NCI-H1694 (cell line): ENCODE measurements around the gene GIPC1.
"Not testable (repeated sequence)": the region's sequence is repeated elsewhere in the genome, so short reads cannot be mapped to it uniquely, and the experiment has no call there.

ENCODE experiments used
- DNase-seq: peaks from one replicate; lab custom pipeline; 2025; lab: John Stamatoyannopoulos, UW

Gene GIPC1

DNA sequence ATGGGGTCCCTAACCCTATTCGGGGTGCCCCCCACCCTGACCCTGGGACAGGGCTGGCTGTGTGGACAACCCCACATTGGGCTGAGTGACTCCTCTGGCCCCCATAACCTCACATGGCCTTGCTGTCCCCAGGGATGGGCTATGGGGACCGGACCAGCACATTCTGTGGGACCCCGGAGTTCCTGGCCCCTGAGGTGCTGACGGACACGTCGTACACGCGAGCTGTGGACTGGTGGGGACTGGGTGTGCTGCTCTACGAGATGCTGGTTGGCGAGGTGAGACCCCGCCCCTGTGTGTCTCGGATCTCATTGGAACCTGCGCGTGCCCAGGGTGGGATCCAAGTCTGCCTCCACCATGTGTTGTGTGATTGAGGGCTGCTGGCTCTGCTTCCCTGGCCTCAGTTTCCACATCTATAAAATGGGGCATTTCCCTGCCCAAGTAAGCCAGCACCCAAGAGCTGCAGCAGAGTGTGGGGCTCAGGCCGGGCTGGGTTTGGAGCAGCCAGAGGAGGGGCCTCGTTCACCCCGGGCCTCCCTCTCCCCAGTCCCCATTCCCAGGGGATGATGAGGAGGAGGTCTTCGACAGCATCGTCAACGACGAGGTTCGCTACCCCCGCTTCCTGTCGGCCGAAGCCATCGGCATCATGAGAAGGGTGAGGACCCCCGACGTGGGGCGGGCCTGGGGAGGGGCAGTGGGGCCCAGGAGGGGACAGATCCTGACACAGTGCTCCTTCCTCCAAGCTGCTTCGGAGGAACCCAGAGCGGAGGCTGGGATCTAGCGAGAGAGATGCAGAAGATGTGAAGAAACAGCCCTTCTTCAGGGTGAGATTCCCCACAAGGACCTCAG lies 25.7 kb downstream of the GIPC1 start:
- DNase-seq: no peak

DNA sequence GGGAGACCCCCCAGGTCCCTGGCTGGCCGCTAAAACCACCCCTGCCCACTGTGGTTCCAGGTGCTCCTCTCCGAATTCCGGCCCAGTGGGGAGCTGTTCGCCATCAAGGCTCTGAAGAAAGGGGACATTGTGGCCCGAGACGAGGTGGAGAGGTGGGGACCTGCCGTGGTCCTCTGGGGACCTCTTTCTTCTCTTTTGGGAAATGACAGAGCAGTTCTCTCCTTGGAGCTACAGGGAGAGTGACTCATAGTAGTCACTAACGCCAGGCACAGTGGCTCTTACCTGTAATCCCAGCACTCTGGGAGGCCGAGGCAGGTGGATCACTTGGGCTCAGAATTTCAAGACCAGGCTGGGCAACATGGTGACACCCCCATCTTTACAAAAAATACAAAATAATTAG lies 28.1 kb downstream of the GIPC1 start:
- DNase-seq: no peak

DNA sequence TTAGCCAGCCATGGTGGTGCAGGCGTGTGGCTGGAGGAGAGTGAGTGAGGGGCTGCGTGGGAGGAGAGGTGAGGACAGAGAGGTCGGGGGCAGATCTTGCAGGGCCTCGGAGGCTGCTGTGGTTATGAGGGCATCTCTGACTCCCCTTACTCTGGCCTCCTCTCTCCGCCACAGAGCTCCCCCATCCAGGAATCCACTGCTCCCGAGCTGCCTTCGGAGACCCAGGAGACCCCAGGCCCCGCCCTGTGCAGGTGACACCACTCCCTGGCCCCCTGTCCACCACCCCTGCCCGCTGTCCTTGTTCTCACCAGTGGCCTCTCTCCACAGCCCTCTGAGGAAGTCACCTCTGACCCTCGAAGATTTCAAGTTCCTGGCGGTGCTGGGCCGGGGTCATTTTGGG lies 28.5 kb downstream of the GIPC1 start:
- no peak for DNase-seq

DNA sequence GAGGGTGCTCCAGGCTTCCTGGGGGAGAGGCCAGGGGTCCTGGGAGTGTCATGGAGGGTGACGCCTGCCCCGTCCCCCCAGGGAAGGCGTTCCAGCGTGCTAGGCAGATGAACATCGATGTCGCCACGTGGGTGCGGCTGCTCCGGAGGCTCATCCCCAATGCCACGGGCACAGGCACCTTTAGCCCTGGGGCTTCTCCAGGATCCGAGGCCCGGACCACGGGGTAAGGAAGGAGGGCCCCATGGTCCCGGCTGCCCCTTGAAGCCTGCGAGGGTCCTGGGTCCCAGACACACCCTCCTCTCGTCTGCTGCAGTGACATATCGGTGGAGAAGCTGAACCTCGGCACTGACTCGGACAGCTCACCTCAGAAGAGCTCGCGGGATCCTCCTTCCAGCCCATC lies 32.2 kb downstream of the GIPC1 start:
- DNase-seq: no peak

DNA sequence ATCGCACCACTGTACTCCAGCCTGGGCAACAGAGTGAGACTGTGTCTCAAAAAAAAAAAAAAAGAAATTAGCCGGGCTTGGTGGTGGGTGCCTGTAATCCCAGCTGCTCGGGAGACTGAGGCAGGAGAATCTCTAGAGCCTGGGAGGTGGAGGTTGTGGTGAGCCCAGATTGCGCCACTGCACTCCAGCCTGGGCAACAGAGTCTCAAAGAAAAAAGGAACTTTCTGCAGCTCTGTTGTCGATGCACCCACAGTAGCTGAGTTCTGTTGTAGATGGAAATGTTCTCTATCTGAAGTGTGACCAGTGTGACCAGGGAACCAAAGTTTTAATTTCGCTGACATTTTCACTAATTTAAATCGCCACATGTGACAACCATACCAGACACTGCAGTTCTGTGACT lies 33.5 kb downstream of the GIPC1 start:
- DNase-seq: not testable (repeated sequence)

DNA sequence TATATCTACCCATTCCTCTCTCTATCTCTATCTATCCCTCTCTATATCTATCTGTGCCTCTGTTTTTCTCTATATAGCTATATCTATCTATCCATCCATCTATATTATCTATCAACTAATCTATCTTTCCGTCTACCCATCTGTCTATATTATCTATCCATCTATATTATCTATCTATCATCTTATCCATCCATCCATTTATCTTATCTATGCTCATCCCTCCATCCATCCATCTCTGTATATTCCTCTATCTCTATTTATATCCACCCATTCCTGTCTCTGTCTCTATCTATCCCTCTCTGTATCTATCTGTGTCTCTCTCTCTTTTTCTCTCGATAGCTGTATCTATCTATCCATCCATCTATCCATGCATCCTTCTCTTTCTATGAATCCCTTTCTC lies 35.0 kb downstream of the GIPC1 start:
- DNase-seq: no peak

DNA sequence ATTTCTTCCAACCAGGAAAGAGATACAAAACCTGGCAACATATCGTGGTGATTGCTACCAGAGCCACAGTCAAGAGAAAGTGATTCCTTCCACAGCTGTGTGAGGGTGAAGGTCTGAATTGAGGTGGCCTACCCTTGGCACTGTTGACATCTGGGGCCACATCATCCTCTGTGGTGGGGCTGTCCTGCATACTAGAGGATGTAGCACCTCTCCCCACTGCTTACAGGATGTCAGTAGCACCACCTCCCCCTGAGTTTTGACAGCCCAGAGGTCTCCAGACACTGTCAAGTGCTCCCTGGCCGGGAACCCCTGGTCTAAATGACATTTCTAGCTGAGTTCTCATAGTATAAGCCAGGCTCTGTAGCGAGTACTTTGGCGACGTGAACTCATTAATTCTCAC lies 36.2 kb downstream of the GIPC1 start:
- DNase-seq: no peak

DNA sequence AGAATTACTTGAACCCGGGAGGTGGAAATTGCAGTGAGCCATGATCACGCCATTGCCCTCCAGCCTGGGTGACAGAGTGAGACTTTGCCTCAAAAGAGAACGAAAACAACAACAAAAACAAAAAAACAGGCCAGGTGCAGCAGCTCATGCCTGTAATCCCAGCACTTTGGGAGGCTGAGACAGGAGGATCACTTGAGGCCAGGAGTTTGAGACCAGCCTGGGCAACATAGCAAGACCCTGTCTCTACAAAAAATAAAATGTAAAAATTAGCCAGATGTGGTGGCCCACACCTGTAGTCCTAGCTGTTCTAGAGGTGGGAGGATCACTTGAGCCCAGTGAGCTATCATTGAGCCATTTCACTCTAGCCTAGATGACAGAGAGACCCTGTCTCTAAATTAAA lies 43.6 kb downstream of the GIPC1 start:
- not testable (repeated sequence) for DNase-seq

DNA sequence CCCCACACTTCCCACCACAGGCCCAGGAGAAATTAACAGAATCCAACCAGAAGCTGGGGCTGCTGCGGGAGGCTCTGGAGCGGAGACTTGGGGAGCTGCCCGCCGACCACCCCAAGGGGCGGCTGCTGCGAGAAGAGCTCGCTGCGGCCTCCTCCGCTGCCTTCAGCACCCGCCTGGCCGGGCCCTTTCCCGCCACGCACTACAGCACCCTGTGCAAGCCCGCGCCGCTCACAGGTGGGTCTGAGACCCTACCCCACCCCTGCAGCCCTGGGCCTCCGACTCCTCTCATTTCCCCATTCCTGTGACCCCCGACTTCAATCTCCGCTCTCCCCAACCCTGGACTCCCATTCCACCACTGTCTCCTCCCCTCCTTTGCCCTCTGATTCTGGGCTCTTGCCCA lies 45.1 kb downstream of the GIPC1 start:
- no peak for DNase-seq

DNA sequence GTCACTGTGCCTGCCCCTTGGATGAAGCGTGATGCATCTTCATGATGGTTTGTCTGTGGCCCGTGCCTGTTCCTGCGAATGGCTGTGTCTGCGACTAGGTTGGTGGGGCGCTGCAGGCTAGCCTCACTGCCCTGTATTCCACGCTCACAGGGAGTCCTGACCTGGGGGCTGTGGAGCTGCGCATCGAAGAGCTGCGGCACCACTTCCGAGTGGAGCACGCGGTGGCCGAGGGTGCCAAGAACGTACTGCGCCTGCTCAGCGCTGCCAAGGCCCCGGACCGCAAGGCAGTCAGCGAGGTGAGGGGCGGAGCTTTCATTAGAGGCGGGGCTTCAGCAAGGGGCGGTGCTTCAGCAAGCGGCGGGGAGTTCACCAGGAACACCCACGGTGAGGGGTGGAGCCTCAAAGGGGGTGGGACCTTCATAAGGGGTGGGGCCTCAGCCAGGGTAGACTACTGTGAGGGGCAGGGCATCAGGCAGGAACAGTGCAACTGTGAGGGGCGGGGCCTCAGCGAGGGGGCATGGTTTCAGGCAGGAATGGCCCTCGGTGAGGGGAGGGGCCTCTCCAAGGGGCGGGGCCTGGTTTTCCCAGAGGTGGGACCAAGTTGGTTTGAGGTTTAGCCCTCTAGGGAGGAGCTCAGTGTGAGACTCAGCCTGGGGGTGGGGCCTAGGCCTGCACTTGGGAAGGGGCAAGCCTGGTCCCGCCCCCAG lies 45.6 kb downstream of the GIPC1 start:
- DNase-seq: no peak

DNA sequence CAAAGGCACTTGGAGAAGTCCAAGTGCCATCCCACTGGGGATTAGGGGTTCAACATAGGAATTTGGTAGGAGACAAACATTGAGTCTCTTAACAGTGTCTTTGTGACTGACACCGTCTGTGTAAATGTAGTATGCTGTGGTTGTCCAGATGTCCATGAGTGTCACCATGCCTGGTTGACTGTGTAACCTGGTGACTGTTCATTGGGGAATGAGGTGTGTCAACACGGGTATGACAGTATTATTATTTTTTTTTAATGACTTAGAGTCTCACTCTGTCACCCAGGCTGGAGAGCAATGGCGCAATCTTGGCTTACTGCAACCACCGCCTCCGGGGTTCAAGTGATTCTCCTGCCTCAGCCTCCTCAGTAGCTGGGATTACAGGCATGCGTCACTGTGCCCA lies 46.6 kb downstream of the GIPC1 start:
- DNase-seq: no peak

DNA sequence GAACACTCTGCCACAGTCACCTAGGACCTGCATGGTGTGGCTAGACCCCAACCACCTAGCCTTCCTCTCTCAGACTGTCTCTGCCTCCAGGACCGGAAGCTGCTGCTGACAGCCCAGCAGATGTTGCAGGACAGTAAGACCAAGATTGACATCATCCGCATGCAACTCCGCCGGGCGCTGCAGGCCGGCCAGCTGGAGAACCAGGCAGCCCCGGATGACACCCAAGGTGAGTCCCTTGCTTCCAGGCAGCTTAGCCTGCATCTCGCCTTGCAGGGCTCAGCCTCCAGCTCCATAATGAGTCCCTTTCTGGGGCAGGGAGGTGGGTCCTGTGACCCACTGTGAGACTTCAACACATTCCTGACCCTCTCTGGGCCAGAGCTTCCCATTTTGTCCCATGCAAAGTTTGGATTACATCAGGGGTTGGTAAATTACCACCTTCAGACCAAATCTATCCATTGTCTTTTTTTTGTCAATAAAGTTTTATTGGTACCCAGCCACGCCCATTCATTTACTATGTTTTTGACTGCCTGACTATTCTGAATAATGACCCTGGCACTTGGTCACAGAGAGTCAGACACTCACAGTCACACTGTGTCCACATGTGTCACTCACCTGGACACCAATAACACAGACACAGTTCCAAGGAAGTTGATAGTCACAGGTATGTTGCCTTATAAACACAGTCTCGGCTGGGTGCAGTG lies 49.4 kb downstream of the GIPC1 start:
- no peak for DNase-seq

DNA sequence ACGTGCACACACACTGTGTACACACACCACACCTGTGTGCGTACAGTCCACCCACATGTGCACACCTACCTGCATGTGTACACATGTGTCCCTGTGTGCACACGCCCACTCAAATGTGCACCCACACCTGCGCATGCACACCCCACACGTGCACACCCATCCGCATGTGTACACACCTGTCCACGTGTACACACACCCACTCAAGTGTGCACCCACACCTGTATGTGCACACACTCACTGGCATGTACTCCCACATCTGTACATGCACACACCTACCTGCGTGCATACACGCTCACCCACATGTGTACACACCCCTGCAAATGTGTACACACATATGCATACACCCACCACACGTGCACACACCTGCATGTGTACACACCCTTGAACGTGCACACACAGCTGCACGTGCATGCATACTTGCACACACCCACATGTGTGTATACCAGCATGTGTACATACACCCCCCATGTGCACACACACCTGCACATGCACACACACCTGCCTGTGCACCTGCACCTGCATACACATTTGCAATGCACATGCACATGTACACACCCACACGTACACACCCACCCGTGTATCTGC lies 52.2 kb downstream of the GIPC1 start:
- DNase-seq: no peak

DNA sequence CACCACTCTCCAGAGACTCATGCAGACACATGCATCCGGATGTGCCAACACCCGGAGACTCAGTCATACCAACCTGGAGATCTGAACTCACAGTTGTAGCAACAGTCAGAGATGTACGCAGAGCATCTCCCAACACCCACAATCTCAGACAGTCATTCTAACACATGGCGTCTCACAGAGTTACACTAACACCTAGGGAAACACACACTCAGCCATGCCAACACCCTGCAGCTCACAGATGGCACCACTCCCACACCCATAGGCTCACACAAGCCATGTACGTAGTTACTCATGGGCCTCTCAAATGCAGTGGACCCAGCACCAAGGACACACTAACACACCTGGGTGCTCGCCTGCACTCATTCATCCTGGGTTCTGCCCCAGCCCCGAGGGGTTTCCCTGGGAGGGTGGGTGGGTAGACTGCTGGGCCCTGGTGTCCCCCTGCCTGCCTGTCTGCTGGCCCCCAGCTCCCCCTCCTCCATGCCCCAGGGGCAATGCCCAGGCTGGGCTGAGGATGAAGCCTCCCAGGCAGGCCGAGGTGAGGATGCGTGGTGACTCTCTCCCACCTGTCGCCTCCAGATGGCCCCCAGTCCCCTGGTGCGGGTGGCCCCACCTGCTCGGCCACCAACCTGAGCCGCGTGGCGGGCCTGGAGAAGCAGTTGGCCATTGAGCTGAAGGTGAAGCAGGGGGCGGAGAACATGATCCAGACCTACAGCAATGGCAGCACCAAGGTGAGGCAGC lies 52.9 kb downstream of the GIPC1 start:
- no peak for DNase-seq

DNA sequence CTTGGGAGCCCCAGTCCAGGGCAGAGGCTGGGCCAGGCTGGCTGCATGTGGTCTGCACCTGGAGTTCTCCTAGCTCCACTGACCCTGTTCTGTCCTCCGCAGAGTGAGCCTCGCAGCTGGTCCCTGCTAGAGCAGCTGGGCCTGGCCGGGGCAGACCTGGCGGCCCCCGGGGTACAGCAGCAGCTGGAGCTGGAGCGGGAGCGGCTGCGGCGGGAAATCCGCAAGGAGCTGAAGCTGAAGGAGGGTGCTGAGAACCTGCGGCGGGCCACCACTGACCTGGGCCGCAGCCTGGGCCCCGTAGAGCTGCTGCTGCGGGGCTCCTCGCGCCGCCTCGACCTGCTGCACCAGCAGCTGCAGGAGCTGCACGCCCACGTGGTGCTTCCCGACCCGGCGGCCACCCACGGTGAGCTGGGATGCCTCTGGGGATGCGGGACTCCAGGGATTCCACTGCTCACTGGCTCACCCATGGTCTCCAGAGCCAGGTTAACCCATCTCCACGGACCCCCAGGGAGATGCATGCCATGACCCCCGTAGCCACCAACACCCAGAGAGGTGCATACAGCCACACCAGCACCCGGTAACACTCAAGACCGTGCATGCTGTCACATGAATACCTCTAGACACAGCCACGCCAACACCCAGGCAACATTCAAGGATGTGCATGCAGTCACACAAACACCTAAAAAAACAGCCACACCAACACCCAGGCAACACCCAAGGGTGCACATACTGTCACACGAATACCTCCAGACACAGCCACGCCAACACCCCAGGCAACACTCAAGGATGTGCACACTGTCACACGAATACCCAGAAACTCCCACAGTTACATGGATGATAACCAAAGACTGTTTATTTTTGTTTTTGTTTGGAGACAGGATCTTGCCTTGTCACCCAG lies 54.6 kb downstream of the GIPC1 start:
- no peak for DNase-seq

DNA sequence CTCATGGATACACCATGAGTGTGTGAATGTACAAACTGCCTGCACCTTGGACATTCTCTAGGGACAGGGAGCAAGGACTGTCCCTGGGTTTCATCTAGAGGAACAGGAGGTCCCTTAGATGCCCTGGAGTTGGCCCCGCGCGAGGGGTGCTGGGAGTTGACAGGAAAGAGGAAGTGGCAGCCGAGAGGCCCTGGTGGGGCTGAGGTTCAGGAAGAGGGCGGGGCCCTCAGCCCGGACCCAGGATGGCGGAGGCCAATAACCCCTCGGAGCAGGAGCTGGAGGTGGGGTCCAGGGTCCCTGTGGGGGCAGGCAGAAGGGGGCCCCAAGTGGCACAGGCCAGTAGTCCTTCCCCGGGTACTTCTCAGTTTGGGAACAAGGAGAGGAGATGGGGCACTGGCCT lies 55.9 kb downstream of the GIPC1 start:
- DNase-seq: no peak

DNA sequence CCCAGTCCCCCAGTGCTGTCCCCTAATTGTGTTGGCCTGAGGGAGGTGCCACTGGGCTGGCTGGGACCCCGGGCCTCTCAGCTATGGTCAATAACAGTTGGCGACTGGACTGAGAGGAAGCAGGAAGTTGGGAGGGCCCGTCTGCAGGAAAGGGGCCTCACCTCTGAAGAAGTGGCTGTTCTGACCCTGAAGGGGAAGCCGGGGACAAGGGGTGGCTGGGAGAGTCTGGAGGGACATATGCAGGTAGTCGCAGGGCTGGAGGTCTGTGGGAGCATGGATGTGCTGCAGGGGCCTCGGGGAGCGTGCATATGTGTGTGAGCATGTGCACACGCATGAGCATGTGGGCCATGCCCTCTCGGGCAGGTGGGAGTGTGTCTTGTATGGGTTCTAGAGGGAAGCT lies 56.9 kb downstream of the GIPC1 start:
- no peak for DNase-seq

DNA sequence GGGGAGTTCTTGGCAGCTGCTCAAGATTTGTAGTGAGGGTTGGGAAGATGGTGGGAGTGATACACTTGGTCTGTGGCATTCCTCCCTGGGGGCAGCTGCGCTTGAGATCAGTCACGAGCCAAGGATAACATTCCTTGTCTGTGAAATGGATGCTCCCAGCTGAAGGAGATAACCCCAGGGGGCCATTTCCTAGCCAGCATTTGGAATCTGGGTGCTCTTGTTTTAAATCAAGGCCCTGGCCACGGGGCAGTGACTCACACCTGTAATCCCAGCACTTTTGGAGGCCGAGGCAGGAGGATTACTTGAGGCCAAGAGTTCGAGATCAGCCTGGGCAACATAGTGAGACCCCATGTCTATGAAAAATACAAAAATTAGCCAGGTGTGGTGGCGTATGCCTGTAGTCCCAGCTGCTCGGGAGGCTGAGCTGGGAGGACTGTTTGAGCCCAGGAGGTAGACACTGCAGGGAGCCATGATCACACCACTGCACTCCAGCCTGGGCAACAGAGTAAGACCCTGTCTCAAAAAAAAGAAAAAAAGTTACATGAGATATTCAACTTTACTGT lies 58.3 kb downstream of the GIPC1 start:
- DNase-seq: no peak

DNA sequence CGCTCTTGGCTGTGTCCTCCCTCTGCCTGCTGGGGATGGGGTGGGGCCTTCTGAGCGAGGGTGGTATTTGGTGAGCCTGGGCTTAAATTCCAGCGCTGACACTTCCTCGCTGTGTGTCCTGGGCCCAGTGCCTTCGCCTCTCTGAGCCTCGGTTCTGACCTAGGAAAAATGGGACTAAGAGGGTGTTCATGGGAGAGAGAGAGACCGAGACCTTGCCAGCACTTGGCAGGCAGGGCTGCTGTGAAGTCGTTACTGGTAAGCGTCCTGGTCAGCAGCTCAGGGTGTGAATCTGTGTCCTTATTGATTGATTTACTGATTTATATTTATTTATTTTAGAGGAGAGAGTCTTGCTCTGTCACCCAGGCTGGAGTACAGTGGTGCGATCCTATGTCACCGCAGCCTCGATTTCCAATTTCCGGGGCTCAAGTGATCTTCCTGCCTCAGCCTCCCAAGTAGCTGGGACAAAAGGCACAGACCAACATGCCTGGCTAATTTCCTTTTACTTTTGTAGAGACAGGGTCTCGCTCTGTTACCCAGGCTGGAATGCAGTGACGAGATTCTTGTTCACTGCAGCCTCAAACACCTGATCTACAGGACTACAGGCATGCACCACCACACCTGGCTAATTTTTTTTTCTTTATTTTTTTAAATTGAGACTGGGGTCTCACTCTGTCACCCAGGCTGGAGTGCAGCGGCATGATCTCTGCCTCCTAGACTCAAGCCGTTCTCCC lies 60.4 kb downstream of the GIPC1 start:
- DNase-seq: no peak
